HG03520 (cell line): ENCODE measurements around the gene CTU2.

ENCODE experiments used
- ATAC-seq: cut with Tn5 transposase; IDR thresholded peaks from one replicate; pipeline ENCODE4 v1.9.1; 2021; ENCODE audit warnings: mild to moderate bottlenecking, moderate library complexity; ENCODE audit not compliant: unreplicated experiment

CTU2 gene

GRCh38 chr16:88759245-88759975 lies 53.1 kb downstream of the CTU2 start:
- no peak for ATAC-seq

GRCh38 chr16:88759976-88760350 lies 53.7 kb downstream of the CTU2 start:
- ATAC-seq, result no peak

GRCh38 chr16:88760424-88761142 lies 54.3 kb downstream of the CTU2 start:
- ATAC-seq, result no peak

- ATAC-seq, result no peak
Measured at GRCh38 chr16:88761143-88761534, 54.8 kb downstream of the CTU2 start.

- no peak for ATAC-seq
Measured at GRCh38 chr16:88761830-88762229, 55.5 kb downstream of the CTU2 start.

- ATAC-seq, result no peak
Measured at GRCh38 chr16:88762258-88762870, 56.1 kb downstream of the CTU2 start.

- no peak for ATAC-seq
Measured at GRCh38 chr16:88762941-88763340, 56.6 kb downstream of the CTU2 start.

GRCh38 chr16:88763502-88764053 lies 57.3 kb downstream of the CTU2 start:
- ATAC-seq, result no peak

GRCh38 chr16:88764080-88764479 lies 57.8 kb downstream of the CTU2 start:
- no peak for ATAC-seq

- ATAC-seq, result no peak
Measured at GRCh38 chr16:88764913-88765349, 58.6 kb downstream of the CTU2 start.
